ENCODE results near the gene PSMA8. TPM values are rescaled to one million over a fixed set of nuclear protein-coding genes. Genes with fewer than 3 reads are reported as not detected.

PSMA8 gene
- total and polyA plus RNA-seq, 2 of the 8 experiments (the other 6 are each of a cell fraction or from before 2014, with no cell fraction given) = not detected

DNA sequence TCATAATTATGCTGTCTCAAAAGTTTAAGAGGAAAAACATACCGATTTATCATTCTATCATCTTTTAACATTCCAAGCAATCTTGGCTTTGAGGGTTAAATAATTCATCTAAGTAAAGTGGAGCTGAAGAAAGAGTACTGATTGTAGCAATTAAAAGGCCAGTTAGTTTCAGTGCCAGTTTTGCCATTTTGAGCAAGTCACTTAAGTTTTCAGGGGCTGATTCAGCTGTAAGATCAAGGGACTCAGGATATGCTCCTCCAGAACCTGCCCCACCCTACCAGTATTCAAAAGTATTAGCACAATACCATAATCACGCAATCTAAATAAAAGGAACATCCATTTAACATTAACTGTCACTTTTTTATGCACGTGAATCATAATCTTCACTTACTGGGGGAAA is 45.2 kb upstream of the PSMA8 start:
- Histone ChIP-seq H3K9me3 (ENCODE audit: insufficient read depth in 2 of 2, low read depth in 1 of 2, low read length in 1 of 2) (no peaks in the 10 kb centered on the region), H3K9ac (replicated peaks in 1 of 4; ENCODE audit: extremely low read depth in 1 of 4, low read depth in 3 of 4, low read length in 3 of 4) (no peak overlapping the region), H3K79me1 (ENCODE audit: low read depth, low read length) (no peaks in the 10 kb centered on the region), H3K27ac (ENCODE audit: low read depth, low read length) (no peak overlapping the region), H2AFZ (ENCODE audit: low read length) (no peak overlapping the region), H3K4me1 (replicated peaks in 1 of 4; ENCODE audit: control insufficient read depth in 3 of 4, insufficient read depth in 4 of 4, low read length in 3 of 4) (peaks cover 0 to 9% (median 0%) of the 10 kb centered on the region in 4 experiments; a peak in 1 of 7 replicates), H2BK120ac (replicated peaks; ENCODE audit: low read depth, low read length) (no peak overlapping the region), H4K91ac (replicated peaks; ENCODE audit: insufficient read length, low read length) (no peak overlapping the region), H4K5ac (ENCODE audit: insufficient read length, low read depth, low read length) (no peak overlapping the region), H2BK5ac (ENCODE audit: low read depth, low read length) (no peak overlapping the region), H4K20me1 (replicated peaks in 1 of 2; ENCODE audit: control insufficient read depth in 1 of 2, insufficient read depth in 2 of 2, low read length in 2 of 2) (peaks cover 4 to 5% of the 10 kb centered on the region in 2 experiments), H3K23me2 (ENCODE audit: low read depth, low read length) (peaks cover 11% of the 10 kb centered on the region), H2AK5ac (ENCODE audit: low read depth, low read length) (no peak overlapping the region), H3K27me3 (replicated peaks in 1 of 4; ENCODE audit: control insufficient read depth in 3 of 4, extremely low read depth in 1 of 4, insufficient read depth in 3 of 4, low read length in 3 of 4) (no peaks in the 10 kb centered on the region), H2BK15ac (ENCODE audit: low read length) (no peak overlapping the region), H3K14ac (ENCODE audit: insufficient read length) (no peak overlapping the region), H3K18ac (ENCODE audit: extremely low read depth, low read length) (no peak overlapping the region), H2BK12ac (ENCODE audit: low read depth, low read length) (no peak overlapping the region), H3K79me2 (ENCODE audit: control insufficient read depth in 1 of 2, insufficient read depth in 2 of 2, low read length in 2 of 2) (peaks cover 0 to 61% of the 10 kb centered on the region in 2 experiments; a peak in 2 of 4 replicates), H3K56ac (replicated peaks; ENCODE audit: insufficient read length, low read depth, low read length) (no peak overlapping the region), H2BK20ac (ENCODE audit: low read length) (no peak overlapping the region), H3K4ac (replicated peaks; ENCODE audit: insufficient read length, low read depth, low read length) (no peak overlapping the region), H3K4me2 (ENCODE audit: insufficient read depth in 1 of 2, low read depth in 2 of 2, low read length in 2 of 2) (peak overlapping the region; percentile 66 to 90; a peak in 3 of 4 replicates), H3K23ac (ENCODE audit: insufficient read length) (no peak overlapping the region), H4K8ac (ENCODE audit: extremely low read depth, insufficient read depth, low read length) (no peak overlapping the region), H3K4me3 (ENCODE audit: extremely low read depth in 1 of 4, insufficient read depth in 2 of 4, low read depth in 3 of 4, low read length in 4 of 4) (peak overlapping the region in 2 of 4 experiments; percentile 8 to 98; a peak in 3 of 8 replicates), H3K36me3 (ENCODE audit: control insufficient read depth in 2 of 4, insufficient read depth in 4 of 4, low read length in 3 of 4) (peaks cover 0 to 34% (median 0%) of the 10 kb centered on the region in 4 experiments; a peak in 4 of 8 replicates)
- FAIRE-seq (no peak), DNase-seq (ENCODE audit: low read depth in 1 of 2, low spot score in 2 of 2) (no peak)
- ChIA-PET POLR2A (ENCODE audit: partially characterized antibody) (no interaction called here), CTCF (ENCODE audit: partially characterized antibody) (interaction anchor here (0.6 to 0.7 kb wide), 2 partner anchors 193 to 522 kb away, joined by 3 read pairs; no protein-coding TSS in a partner anchor)
- WGBS, 2 experiments (ENCODE audit: extremely low coverage in 1 of 2, insufficient coverage in 1 of 2, insufficient read length in 1 of 2, insufficient replicate concordance in 2 of 2, low coverage in 1 of 2, low lambda C conversion rate in 2 of 2, missing lambda C conversion rate in 1 of 2) = 76% methylated on average over 3 of the region's 3 CpGs; no CpG with 5 or more reads in 1 of the 2 experiments
- no peak for TF ChIP-seq HDAC2 (IDR thresholded peaks at IDR 0.05; ENCODE audit: borderline replicate concordance in 1 of 2, low read depth in 2 of 2, low read length in 2 of 2)

All from H1 (cell line).